Measurements from ENCODE around the gene ADAMTS10. TPM values are rescaled to one million over a fixed set of nuclear protein-coding genes. Genes with fewer than 3 reads are reported as not detected.
A peak's percentile ranks its signal among the peaks of the same experiment; 100 is the strongest.

ADAMTS10 gene
- total and polyA plus RNA-seq, 2 of the 8 experiments (the other 6 are each of a cell fraction or from before 2014, with no cell fraction given), result 6.9 to 17.4 TPM

GRCh38 chr19:8630796-8631424 lies 20.4 kb upstream of the ADAMTS10 start:
- H3K4me2 ChIP-seq (ENCODE audit: insufficient read depth in 1 of 2, low read depth in 2 of 2, low read length in 2 of 2), result peak overlapping the region in 1 of 2 experiments; percentile 34; a peak in 1 of 4 replicates
- H2BK5ac ChIP-seq (ENCODE audit: low read depth, low read length), result no peak overlapping the region
- H2AFZ ChIP-seq (ENCODE audit: low read length), result no peak overlapping the region
- H3K79me1 ChIP-seq (ENCODE audit: low read depth, low read length), result no peaks in the 10 kb centered on the region
- no peak overlapping the region for H2BK15ac ChIP-seq (ENCODE audit: low read length)
- WGBS, 2 experiments (ENCODE audit: extremely low coverage in 1 of 2, insufficient coverage in 1 of 2, insufficient read length in 1 of 2, insufficient replicate concordance in 2 of 2, low coverage in 1 of 2, low lambda C conversion rate in 2 of 2, missing lambda C conversion rate in 1 of 2), result 74% methylated on average over 6 of the region's 6 CpGs; no CpG with 5 or more reads in 1 of the 2 experiments
- no peak overlapping the region for H2AK5ac ChIP-seq (ENCODE audit: low read depth, low read length)
- H3K56ac ChIP-seq (replicated peaks; ENCODE audit: insufficient read length, low read depth, low read length), result no peak overlapping the region
- ChIA-PET POLR2A (ENCODE audit: partially characterized antibody) (interaction anchor here (0.6 to 2.0 kb wide), 2 partner anchors 18 to 99 kb away, joined by 4 to 5 read pairs; no protein-coding TSS in a partner anchor), CTCF (ENCODE audit: partially characterized antibody) (interaction anchor here (0.6 to 5.6 kb wide), 12 partner anchors 8 to 422 kb away, joined by 3 to 45 read pairs (median 3); no protein-coding TSS in a partner anchor)
- TF ChIP-seq CBX5 (IDR thresholded peaks at IDR 0.05; ENCODE audit: low read depth, low read length) (no peak), SP4 (IDR thresholded peaks at IDR 0.05; ENCODE audit: low read length) (no peak), ATF3 (IDR thresholded peaks at IDR 0.05; ENCODE audit: insufficient read depth, low read depth, low read length) (no peak)
- no peaks in the 10 kb centered on the region for H3K36me3 ChIP-seq (ENCODE audit: control insufficient read depth in 2 of 4, insufficient read depth in 4 of 4, low read length in 3 of 4)
- H3K4ac ChIP-seq (replicated peaks; ENCODE audit: insufficient read length, low read depth, low read length), result no peak overlapping the region
- H2BK12ac ChIP-seq (ENCODE audit: low read depth, low read length), result no peak overlapping the region
- peak overlapping the region; percentile 9; the same call in 1 of the 2 replicates for H3K18ac ChIP-seq (ENCODE audit: extremely low read depth, low read length)
- 0 out of 2 replicates have a peak overlapping the region, but pooled peaks have one; percentile 9 for H4K8ac ChIP-seq (ENCODE audit: extremely low read depth, insufficient read depth, low read length)
- H2BK120ac ChIP-seq (replicated peaks; ENCODE audit: low read depth, low read length), result no peak overlapping the region
- no peak for FAIRE-seq
- H4K20me1 ChIP-seq (replicated peaks in 1 of 2; ENCODE audit: control insufficient read depth in 1 of 2, insufficient read depth in 2 of 2, low read length in 2 of 2), result no peaks in the 10 kb centered on the region
- no peaks in the 10 kb centered on the region for H3K79me2 ChIP-seq (ENCODE audit: control insufficient read depth in 1 of 2, insufficient read depth in 2 of 2, low read length in 2 of 2)
- no peaks in the 10 kb centered on the region; a peak in 1 of 4 replicates for H3K9me3 ChIP-seq (ENCODE audit: insufficient read depth in 2 of 2, low read depth in 1 of 2, low read length in 1 of 2)
- H3K9ac ChIP-seq (replicated peaks in 1 of 4; ENCODE audit: extremely low read depth in 1 of 4, low read depth in 3 of 4, low read length in 3 of 4), result no peak overlapping the region
- peaks cover 2 to 10% (median 8%) of the 10 kb centered on the region in 4 experiments; a peak in 6 of 7 replicates for H3K4me1 ChIP-seq (replicated peaks in 1 of 4; ENCODE audit: control insufficient read depth in 3 of 4, insufficient read depth in 4 of 4, low read length in 3 of 4)
- H4K5ac ChIP-seq (ENCODE audit: insufficient read length, low read depth, low read length), result no peak overlapping the region
- no peak overlapping the region for H4K91ac ChIP-seq (replicated peaks; ENCODE audit: insufficient read length, low read length)
- H3K27me3 ChIP-seq (replicated peaks in 1 of 4; ENCODE audit: control insufficient read depth in 3 of 4, extremely low read depth in 1 of 4, insufficient read depth in 3 of 4, low read length in 3 of 4), result no peaks in the 10 kb centered on the region
- H3K27ac ChIP-seq (ENCODE audit: low read depth, low read length), result no peak overlapping the region
- no peak overlapping the region for H3K23ac ChIP-seq (ENCODE audit: insufficient read length)
- no peak overlapping the region for H3K14ac ChIP-seq (ENCODE audit: insufficient read length)
- no peak overlapping the region; a peak in 1 of 8 replicates for H3K4me3 ChIP-seq (ENCODE audit: extremely low read depth in 1 of 4, insufficient read depth in 2 of 4, low read depth in 3 of 4, low read length in 4 of 4)
- H3K23me2 ChIP-seq (ENCODE audit: low read depth, low read length), result no peaks in the 10 kb centered on the region
- DNase-seq (ENCODE audit: low read depth in 1 of 2, low spot score in 2 of 2), result no peak
- H2BK20ac ChIP-seq (ENCODE audit: low read length), result no peak overlapping the region
